DLD1 (cell line): ENCODE measurements around the gene COL26A1.
"Not testable (repeated sequence)": the region's sequence is repeated elsewhere in the genome, so short reads cannot be mapped to it uniquely, and the experiment has no call there.

Experiments used
- in situ Hi-C: cut with HindIII; loops from 2 replicates; pipeline ENCODE4 v1.10.0; 2017; ENCODE audit warnings: low sequenced_read_pairs

Gene COL26A1

GRCh38 chr7:101547022-101547915, 184.6 kb downstream of the COL26A1 start:
- in situ Hi-C loops = no loop called here

GRCh38 chr7:101547916-101548661, 185.4 kb downstream of the COL26A1 start:
- in situ Hi-C loops = no loop called here

- in situ Hi-C loops = no loop called here
Observed at GRCh38 chr7:101549734-101550133, 187.1 kb downstream of the COL26A1 start.

- in situ Hi-C loops = no loop called here
Observed at GRCh38 chr7:101550641-101551541, 188.2 kb downstream of the COL26A1 start.

GRCh38 chr7:101553018-101553770, 190.5 kb downstream of the COL26A1 start:
- in situ Hi-C loops = no loop called here

- in situ Hi-C loops = no loop called here
Observed at GRCh38 chr7:101553771-101554445, 191.2 kb downstream of the COL26A1 start.

GRCh38 chr7:101554584-101555268, 192.1 kb downstream of the COL26A1 start:
- in situ Hi-C loops = no loop called here

GRCh38 chr7:101555269-101555920, 192.7 kb downstream of the COL26A1 start:
- in situ Hi-C loops = no loop called here

GRCh38 chr7:101555921-101556275, 193.2 kb downstream of the COL26A1 start:
- in situ Hi-C loops = no loop called here

- in situ Hi-C loops = no loop called here
Observed at GRCh38 chr7:101556453-101556968, 193.8 kb downstream of the COL26A1 start.

- in situ Hi-C loops = no loop called here
Observed at GRCh38 chr7:101557421-101557820, 194.7 kb downstream of the COL26A1 start.

GRCh38 chr7:101557978-101558741, 195.5 kb downstream of the COL26A1 start:
- in situ Hi-C loops = no loop called here

GRCh38 chr7:101558742-101559325, 196.2 kb downstream of the COL26A1 start:
- in situ Hi-C loops = no loop called here

GRCh38 chr7:101559586-101559985, 196.9 kb downstream of the COL26A1 start:
- in situ Hi-C loops = no loop called here

- in situ Hi-C loops = not testable (repeated sequence)
Observed at GRCh38 chr7:101560021-101560420, 197.3 kb downstream of the COL26A1 start.

- in situ Hi-C loops = no loop called here
Observed at GRCh38 chr7:101560856-101561255, 198.2 kb downstream of the COL26A1 start.

- in situ Hi-C loops = not testable (repeated sequence)
Observed at GRCh38 chr7:101561293-101561692, 198.6 kb downstream of the COL26A1 start.
